ENCODE measurements around the gene OBSL1. TPM values are rescaled to one million over a fixed set of nuclear protein-coding genes. Genes with fewer than 3 reads are reported as not detected.

Gene OBSL1
- total and polyA plus RNA-seq, 4 donors, result 14.2 to 35.3 (median 27.3) TPM

DNA sequence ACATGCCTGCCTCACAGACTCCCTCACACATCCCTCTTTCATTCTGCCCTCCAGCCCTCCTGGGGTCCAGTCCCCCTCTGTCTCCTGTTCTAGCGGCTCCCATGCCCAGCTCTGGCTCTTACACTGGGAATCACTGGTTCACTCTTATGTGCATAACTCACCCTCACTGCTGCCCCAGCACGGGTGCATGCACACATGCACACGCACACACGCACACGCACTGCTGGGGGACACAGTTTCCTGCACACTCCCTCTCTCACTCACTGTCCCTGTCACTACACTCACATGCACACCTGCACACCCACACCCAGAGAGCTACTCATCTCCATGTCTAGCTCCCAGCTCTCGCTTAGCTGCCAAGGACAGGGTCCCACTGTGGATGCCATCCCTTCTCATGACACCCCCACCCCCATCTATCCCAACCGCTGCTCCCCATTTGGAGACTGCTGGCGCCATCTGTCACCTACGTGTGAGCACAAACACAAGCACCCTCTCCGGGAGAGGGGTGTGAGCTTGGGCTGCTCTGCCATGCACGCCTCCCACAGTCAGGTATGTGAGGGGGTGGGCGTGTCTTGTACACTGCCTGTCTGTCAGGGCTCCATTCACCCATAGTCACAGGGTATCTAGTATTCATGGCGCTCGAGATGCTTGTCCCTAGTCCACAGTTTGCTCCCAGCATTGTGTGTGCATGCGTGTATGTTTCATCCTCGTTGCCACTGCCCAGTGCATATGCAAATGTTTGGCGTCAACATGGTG is 55.3 kb downstream of the OBSL1 start:
- Histone ChIP-seq H3K4me3 (ENCODE audit: low read depth in 1 of 3, low read length in 3 of 3) (no peak overlapping the region), H3K4me1 (ENCODE audit: control insufficient read depth in 4 of 4, insufficient read depth in 4 of 4, low read length in 3 of 4) (no peaks in the 10 kb centered on the region), H3K9me3 (ENCODE audit: control insufficient read depth in 4 of 4, low read length in 3 of 4) (no peaks in the 10 kb centered on the region), H3K9ac (ENCODE audit: low read depth in 1 of 2, low read length in 2 of 2) (no peak overlapping the region), H3K27me3 (ENCODE audit: control insufficient read depth in 4 of 4, insufficient read depth in 4 of 4, low read length in 3 of 4) (peaks cover 0 to 3% (median 0%) of the 10 kb centered on the region in 4 donors), H3K27ac (ENCODE audit: low read depth in 1 of 2, low read length in 2 of 2) (no peak overlapping the region), H3K36me3 (ENCODE audit: control insufficient read depth in 4 of 4, insufficient read depth in 3 of 4, low read depth in 1 of 4, low read length in 3 of 4) (no peaks in the 10 kb centered on the region)
- 73% methylated on average over 17 of the region's 17 CpGs for WGBS
- TF ChIP-seq FOXA2 (IDR thresholded peaks at IDR 0.05) (no peak), GABPA (IDR thresholded peaks at IDR 0.05 in 1 of 2, conservative IDR thresholded peaks at IDR 0.05 in 1 of 2) (no peak), NR2F2 (IDR thresholded peaks at IDR 0.05) (no peak), CTCF (IDR thresholded peaks at IDR 0.05; ENCODE audit: low read depth, low read length, missing input control) (no peak), FOXA1 (IDR thresholded peaks at IDR 0.05) (no peak), HNF4A (conservative IDR thresholded peaks at IDR 0.05) (no peak), EGR1 (IDR thresholded peaks at IDR 0.05; ENCODE audit: low read depth in 2 of 2) (no peak), SP1 (IDR thresholded peaks at IDR 0.05) (no peak), YY1 (IDR thresholded peaks at IDR 0.05) (no peak), RXRA (IDR thresholded peaks at IDR 0.05) (no peak), RAD21 (IDR thresholded peaks at IDR 0.05) (no peak), JUND (IDR thresholded peaks at IDR 0.05) (no peak), MAX (IDR thresholded peaks at IDR 0.05) (no peak), TAF1 (conservative IDR thresholded peaks at IDR 0.05) (no peak)
- TF ChIP-seq, protein P1, sequence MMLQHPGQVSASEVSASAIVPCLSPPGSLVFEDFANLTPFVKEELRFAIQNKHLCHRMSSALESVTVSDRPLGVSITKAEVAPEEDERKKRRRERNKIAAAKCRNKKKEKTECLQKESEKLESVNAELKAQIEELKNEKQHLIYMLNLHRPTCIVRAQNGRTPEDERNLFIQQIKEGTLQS (IDR thresholded peaks at IDR 0.05), result no peak
- TF ChIP-seq, protein P2, sequence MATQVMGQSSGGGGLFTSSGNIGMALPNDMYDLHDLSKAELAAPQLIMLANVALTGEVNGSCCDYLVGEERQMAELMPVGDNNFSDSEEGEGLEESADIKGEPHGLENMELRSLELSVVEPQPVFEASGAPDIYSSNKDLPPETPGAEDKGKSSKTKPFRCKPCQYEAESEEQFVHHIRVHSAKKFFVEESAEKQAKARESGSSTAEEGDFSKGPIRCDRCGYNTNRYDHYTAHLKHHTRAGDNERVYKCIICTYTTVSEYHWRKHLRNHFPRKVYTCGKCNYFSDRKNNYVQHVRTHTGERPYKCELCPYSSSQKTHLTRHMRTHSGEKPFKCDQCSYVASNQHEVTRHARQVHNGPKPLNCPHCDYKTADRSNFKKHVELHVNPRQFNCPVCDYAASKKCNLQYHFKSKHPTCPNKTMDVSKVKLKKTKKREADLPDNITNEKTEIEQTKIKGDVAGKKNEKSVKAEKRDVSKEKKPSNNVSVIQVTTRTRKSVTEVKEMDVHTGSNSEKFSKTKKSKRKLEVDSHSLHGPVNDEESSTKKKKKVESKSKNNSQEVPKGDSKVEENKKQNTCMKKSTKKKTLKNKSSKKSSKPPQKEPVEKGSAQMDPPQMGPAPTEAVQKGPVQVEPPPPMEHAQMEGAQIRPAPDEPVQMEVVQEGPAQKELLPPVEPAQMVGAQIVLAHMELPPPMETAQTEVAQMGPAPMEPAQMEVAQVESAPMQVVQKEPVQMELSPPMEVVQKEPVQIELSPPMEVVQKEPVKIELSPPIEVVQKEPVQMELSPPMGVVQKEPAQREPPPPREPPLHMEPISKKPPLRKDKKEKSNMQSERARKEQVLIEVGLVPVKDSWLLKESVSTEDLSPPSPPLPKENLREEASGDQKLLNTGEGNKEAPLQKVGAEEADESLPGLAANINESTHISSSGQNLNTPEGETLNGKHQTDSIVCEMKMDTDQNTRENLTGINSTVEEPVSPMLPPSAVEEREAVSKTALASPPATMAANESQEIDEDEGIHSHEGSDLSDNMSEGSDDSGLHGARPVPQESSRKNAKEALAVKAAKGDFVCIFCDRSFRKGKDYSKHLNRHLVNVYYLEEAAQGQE (IDR thresholded peaks at IDR 0.05), result no peak
- TF ChIP-seq, protein P3, sequence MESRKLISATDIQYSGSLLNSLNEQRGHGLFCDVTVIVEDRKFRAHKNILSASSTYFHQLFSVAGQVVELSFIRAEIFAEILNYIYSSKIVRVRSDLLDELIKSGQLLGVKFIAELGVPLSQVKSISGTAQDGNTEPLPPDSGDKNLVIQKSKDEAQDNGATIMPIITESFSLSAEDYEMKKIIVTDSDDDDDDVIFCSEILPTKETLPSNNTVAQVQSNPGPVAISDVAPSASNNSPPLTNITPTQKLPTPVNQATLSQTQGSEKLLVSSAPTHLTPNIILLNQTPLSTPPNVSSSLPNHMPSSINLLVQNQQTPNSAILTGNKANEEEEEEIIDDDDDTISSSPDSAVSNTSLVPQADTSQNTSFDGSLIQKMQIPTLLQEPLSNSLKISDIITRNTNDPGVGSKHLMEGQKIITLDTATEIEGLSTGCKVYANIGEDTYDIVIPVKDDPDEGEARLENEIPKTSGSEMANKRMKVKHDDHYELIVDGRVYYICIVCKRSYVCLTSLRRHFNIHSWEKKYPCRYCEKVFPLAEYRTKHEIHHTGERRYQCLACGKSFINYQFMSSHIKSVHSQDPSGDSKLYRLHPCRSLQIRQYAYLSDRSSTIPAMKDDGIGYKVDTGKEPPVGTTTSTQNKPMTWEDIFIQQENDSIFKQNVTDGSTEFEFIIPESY (IDR thresholded peaks at IDR 0.05), result no peak
- no peak for DNase-seq (ENCODE audit: low spot score)

Data from liver (tissue), 9 donors.